Testis (tissue), 3 donors: ENCODE data around the gene TOP1. TPM values are rescaled to one million over a fixed set of nuclear protein-coding genes. Genes with fewer than 3 reads are reported as not detected.

Source experiments
- DNase-seq: peaks from one replicate; pipeline ENCODE4 v3.0.0-alpha.2; 2019
- H3K27ac ChIP-seq, 2 donors: fragments of 200-600 bp; sonication (generic); one replicate each; pipeline ENCODE4 v1.5.1; 2019
- H3K27me3 ChIP-seq: fragments of 200-600 bp; sonication (generic); one replicate; pipeline ENCODE4 v1.5.1; 2019
- H3K36me3 ChIP-seq: fragments of 200-600 bp; sonication (generic); one replicate; pipeline ENCODE4 v1.5.1; 2017; ENCODE audit warnings: low read depth; ENCODE audit errors: missing control alignments
- H3K4me1 ChIP-seq: fragments of 200-600 bp; sonication (generic); one replicate; pipeline ENCODE4 v1.5.1; 2019
- H3K4me3 ChIP-seq, 2 donors: fragments of 200-600 bp; sonication (generic); one replicate each; pipeline ENCODE4 v1.5.1; 2017 to 2019
- H3K9me3 ChIP-seq: fragments of 200-600 bp; sonication (generic); one replicate; pipeline ENCODE4 v1.5.1; 2017
- POLR2A ChIP-seq: fragments of 450-650 bp; IDR thresholded peaks from one replicate; pipeline ENCODE4 v1.6.1; 2017; ENCODE audit warnings: antibody characterized with exemption, mild to moderate bottlenecking, moderate library complexity
- WGBS, 2 donors: methylation state at CpG; one replicate each; pipeline ENCODE4 v1.1.5; 2018; 5-methylcytosine and 5-hydroxymethylcytosine counted together
- intact Hi-C: fragments of 100-400 bp; cut with DNase I; formaldehyde crosslinking; loops from one replicate; pipeline ENCODE4 v1.15.1; 2023; ENCODE audit warnings: low total_unique reads
- polyA plus RNA-seq: library from polyadenylated mRNA; stranded (reverse); fragments of 350-450 nt; fragmentation: Illumina TruSeq; extraction: RNeasy Lipid Tissue Mini Kit (QIAGEN cat#74804); gene quantifications from one replicate; pipeline ENCODE4 v1.2.3, GENCODE V29; 2014; ENCODE audit warnings: low read depth, low replicate concordance; ENCODE audit not compliant: insufficient read depth
- total RNA-seq, 2 donors: library from RNA; depleted of rRNA; stranded (reverse); fragments of >200 nt; gene quantifications; one replicate each; pipeline ENCODE4 v1.2.3, GENCODE V29; 2016
- TF ChIP-seq, protein P1 (sequence below), 3 experiments: fragments of 450-650 bp in 2 of 3; fragments of 200-600 bp in 1 of 3; sonication (generic) in 1 of 3; IDR thresholded peaks; one replicate each; pipeline ENCODE4 v1.5.1; 2016 to 2019; ENCODE audit warnings: antibody characterized with exemption in 3 of 3, mild to moderate bottlenecking in 2 of 3, moderate library complexity in 1 of 3

The TOP1 gene
- total and polyA plus RNA-seq, 3 donors from 2014 or later, result 12.1 to 36.6 (median 33.8) TPM

DNA sequence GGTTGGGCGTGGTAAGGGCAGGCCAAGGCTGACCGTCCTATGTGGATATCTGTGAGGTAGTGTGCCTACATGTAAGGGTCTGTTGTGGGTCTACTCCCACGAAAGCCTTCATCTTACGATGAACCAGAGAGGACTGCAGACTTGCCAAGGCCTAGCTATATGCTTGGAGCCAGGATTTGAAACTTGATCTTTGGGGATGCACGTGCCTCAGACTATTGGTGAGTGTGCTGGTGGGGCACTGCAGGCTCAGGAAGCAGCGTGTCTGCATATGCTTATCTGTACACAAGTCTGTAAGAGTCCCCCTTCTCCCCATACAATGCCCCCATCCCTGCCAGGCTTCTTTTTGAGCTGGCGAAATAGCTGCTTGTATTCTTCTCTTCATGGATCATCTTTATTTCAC is 126.6 kb downstream of the TOP1 start:
- Histone ChIP-seq H3K27ac (no peak overlapping the region), H3K27me3 (no peaks in the 10 kb centered on the region), H3K4me3 (no peak overlapping the region), H3K9me3 (no peaks in the 10 kb centered on the region), H3K4me1 (peaks cover 20% of the 10 kb centered on the region), H3K36me3 (no peaks in the 10 kb centered on the region)
- 72 to 75% methylated on average over 7 of the region's 7 CpGs for WGBS, 2 donors
- TF ChIP-seq, protein P1, sequence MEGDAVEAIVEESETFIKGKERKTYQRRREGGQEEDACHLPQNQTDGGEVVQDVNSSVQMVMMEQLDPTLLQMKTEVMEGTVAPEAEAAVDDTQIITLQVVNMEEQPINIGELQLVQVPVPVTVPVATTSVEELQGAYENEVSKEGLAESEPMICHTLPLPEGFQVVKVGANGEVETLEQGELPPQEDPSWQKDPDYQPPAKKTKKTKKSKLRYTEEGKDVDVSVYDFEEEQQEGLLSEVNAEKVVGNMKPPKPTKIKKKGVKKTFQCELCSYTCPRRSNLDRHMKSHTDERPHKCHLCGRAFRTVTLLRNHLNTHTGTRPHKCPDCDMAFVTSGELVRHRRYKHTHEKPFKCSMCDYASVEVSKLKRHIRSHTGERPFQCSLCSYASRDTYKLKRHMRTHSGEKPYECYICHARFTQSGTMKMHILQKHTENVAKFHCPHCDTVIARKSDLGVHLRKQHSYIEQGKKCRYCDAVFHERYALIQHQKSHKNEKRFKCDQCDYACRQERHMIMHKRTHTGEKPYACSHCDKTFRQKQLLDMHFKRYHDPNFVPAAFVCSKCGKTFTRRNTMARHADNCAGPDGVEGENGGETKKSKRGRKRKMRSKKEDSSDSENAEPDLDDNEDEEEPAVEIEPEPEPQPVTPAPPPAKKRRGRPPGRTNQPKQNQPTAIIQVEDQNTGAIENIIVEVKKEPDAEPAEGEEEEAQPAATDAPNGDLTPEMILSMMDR (IDR thresholded peaks at IDR 0.05), result no peak
- no peak for TF ChIP-seq POLR2A
- intact Hi-C loops, result no loop called here
- DNase-seq, result no peak

- Histone ChIP-seq H3K27ac (no peak overlapping the region), H3K27me3 (no peaks in the 10 kb centered on the region), H3K9me3 (no peaks in the 10 kb centered on the region), H3K36me3 (no peaks in the 10 kb centered on the region), H3K4me3 (no peak overlapping the region), H3K4me1 (peaks cover 29% of the 10 kb centered on the region)
- TF ChIP-seq, protein P1 (IDR thresholded peaks at IDR 0.05), result no peak
- TF ChIP-seq POLR2A, result no peak
- WGBS, 2 donors, result 79 to 81% methylated on average over 6 of the region's 6 CpGs
- DNase-seq, result no peak
- intact Hi-C loops, result no loop called here
Observed at GRCh38 chr20:41158082-41158625, 129.5 kb downstream of the TOP1 start.

GRCh38 chr20:41159547-41159946 is 130.9 kb downstream of the TOP1 start:
- 85 to 90% methylated on average over 10 of the region's 10 CpGs for WGBS, 2 donors
- no peak for TF ChIP-seq POLR2A
- TF ChIP-seq, protein P1 (IDR thresholded peaks at IDR 0.05), result no peak
- peaks cover 21% of the 10 kb centered on the region for H3K4me1 ChIP-seq
- H3K9me3 ChIP-seq, result no peaks in the 10 kb centered on the region
- H3K27ac ChIP-seq, result no peak overlapping the region
- no peaks in the 10 kb centered on the region for H3K36me3 ChIP-seq
- H3K4me3 ChIP-seq, result no peak overlapping the region
- intact Hi-C loops, result no loop called here
- no peak for DNase-seq
- H3K27me3 ChIP-seq, result no peaks in the 10 kb centered on the region

DNA sequence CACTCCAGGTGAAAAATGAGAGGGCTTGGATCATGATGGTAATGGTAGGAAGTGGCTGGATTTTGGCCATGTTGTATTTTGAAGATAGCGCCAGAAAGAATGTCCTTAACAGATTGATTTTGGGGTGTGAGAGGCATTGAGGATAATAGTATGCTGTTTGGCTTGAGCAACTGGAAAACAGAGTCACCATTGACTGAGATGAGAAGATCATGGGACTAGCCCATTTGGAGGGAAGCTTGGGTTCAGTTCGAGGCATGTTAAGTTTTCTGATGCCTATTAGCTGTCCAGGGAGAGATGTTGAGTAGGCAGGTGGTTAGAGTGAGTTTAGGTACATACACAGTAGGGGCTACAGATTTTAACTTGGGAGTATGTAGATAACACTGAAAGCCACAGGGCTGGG is 132.1 kb downstream of the TOP1 start:
- intact Hi-C loops, result no loop called here
- H3K9me3 ChIP-seq, result no peaks in the 10 kb centered on the region
- TF ChIP-seq, protein P1 (IDR thresholded peaks at IDR 0.05), result no peak
- no peak for TF ChIP-seq POLR2A
- no peak for DNase-seq
- no peaks in the 10 kb centered on the region for H3K36me3 ChIP-seq
- no peak overlapping the region for H3K4me3 ChIP-seq
- H3K27me3 ChIP-seq, result no peaks in the 10 kb centered on the region
- peaks cover 15% of the 10 kb centered on the region for H3K4me1 ChIP-seq
- no peak overlapping the region for H3K27ac ChIP-seq
- 84 to 93% methylated on average over 2 of the region's 2 CpGs for WGBS, 2 donors

GRCh38 chr20:41161886-41162285 is 133.3 kb downstream of the TOP1 start:
- Histone ChIP-seq H3K27me3 (no peaks in the 10 kb centered on the region), H3K27ac (peak overlapping the region in 1 of 2 donors; percentile 42), H3K4me3 (no peak overlapping the region), H3K36me3 (no peaks in the 10 kb centered on the region), H3K4me1 (peaks cover 15% of the 10 kb centered on the region), H3K9me3 (no peaks in the 10 kb centered on the region)
- intact Hi-C loops, result no loop called here
- WGBS, 2 donors, result 54 to 57% methylated on average over 1 of the region's 1 CpG
- DNase-seq, result peak; percentile 23
- TF ChIP-seq POLR2A, result no peak
- TF ChIP-seq, protein P1 (IDR thresholded peaks at IDR 0.05), result no peak
